K562 (cell line): Measurements from ENCODE around the gene HRH1. TPM values are rescaled to one million over a fixed set of nuclear protein-coding genes. Genes with fewer than 3 reads are reported as not detected.

Source experiments
- ATAC-seq: fragments of 200-7000 bp; cut with Tn5 transposase; 3 replicates; pipeline ENCODE4 v1.9.1; 2020; ENCODE audit warnings: moderate library complexity
- BruUV-seq: library from RNA; stranded (reverse); fragments of 400-500 nt; replicated peaks from 2 replicates; lab custom pipeline; 2021; lab: Mats Ljungman, UMichigan
- CTCF ChIA-PET: fragments of 300-600 bp; formaldehyde crosslinking; extraction: SDS; loops from one replicate; lab custom pipeline; 2021; ENCODE audit warnings: low intra/inter-chr PET ratio; lab: Yijun Ruan, JAX
- POLR2A ChIA-PET: fragments of 300-600, 350-650 bp; sonication (Branson Sonifier 250); formaldehyde crosslinking; extraction: SDS; loops from one replicate; lab custom pipeline; 2021; ENCODE audit warnings: antibody characterized with exemption, inconsistent platforms; lab: Yijun Ruan, JAX
- DNase-seq, 4 experiments: peaks; one replicate each; pipeline versions ENCODE4 v3.0.0 to v3.0.0-alpha.2; 2011 to 2018; ENCODE audit warnings: low spot score in 3 of 4, mixed read lengths in 3 of 4; ENCODE audit errors: extremely low read depth in 1 of 4
- FAIRE-seq: peaks from 2 replicates; lab custom pipeline; 2011; peaks lifted over from hg19 to GRCh38; lab: Jason Lieb, UNC
- H2AFZ ChIP-seq: 2 replicates; pipeline ENCODE4 v1.6.0; 2011; ENCODE audit warnings: low read depth, low read length, control low read depth, inconsistent platforms
- H3K27ac ChIP-seq: fragments of 200-600 bp; 3 replicates; pipeline ENCODE4 v1.8.0; 2011; ENCODE audit warnings: low read depth, mild to moderate bottlenecking, control low read depth, inconsistent platforms, low read length, moderate library complexity, mixed read lengths; ENCODE audit errors: extremely low read depth
- H3K27me3 ChIP-seq, 2 experiments: fragments of 300-600 bp in 1 of 2; 2 replicates in 1 of 2; 3 replicates in 1 of 2; pipeline versions ENCODE4 v1.6.0 to v1.8.0; 2011; ENCODE audit warnings: inconsistent platforms in 2 of 2, low read length in 2 of 2, mild to moderate bottlenecking in 1 of 2, mixed read lengths in 1 of 2, moderate library complexity in 1 of 2; ENCODE audit not compliant: control insufficient read depth in 2 of 2, insufficient read depth in 2 of 2
- H3K36me3 ChIP-seq: fragments of 300-600 bp; 3 replicates; pipeline ENCODE4 v1.8.0; 2011; ENCODE audit warnings: mild to moderate bottlenecking, low read length, inconsistent platforms; ENCODE audit not compliant: control insufficient read depth, insufficient read depth
- H3K4me1 ChIP-seq, 2 experiments: fragments of 200-600 bp in 1 of 2; replicated peaks in 1 of 2; 2 replicates in 1 of 2; 3 replicates in 1 of 2; pipeline versions ENCODE4 v1.5.1 to v1.8.0; 2011; ENCODE audit warnings: inconsistent platforms in 2 of 2, low read length in 2 of 2, mild to moderate bottlenecking in 1 of 2, mixed read lengths in 1 of 2, moderate library complexity in 1 of 2; ENCODE audit not compliant: control insufficient read depth in 2 of 2, insufficient read depth in 2 of 2
- H3K4me2 ChIP-seq: 2 replicates; pipeline ENCODE4 v1.6.1; 2011; ENCODE audit warnings: low read length, control low read depth, inconsistent platforms, mixed read lengths; ENCODE audit not compliant: insufficient read depth
- H3K4me3 ChIP-seq: fragments of 200-600 bp; sonication (generic), shearing (Covaris generic); 2 replicates; pipeline ENCODE4 v1.5.1; 2016; ENCODE audit warnings: control low read depth, inconsistent platforms
- H3K79me2 ChIP-seq: fragments of 200-600 bp; 3 replicates; pipeline ENCODE4 v1.8.0; 2011; ENCODE audit warnings: low read length, inconsistent platforms; ENCODE audit not compliant: control insufficient read depth, insufficient read depth
- H3K9ac ChIP-seq, 2 experiments: 2 replicates each; pipeline versions ENCODE4 v1.6.0 to v1.6.1; 2011; ENCODE audit warnings: low read depth in 2 of 2, low read length in 2 of 2, control low read depth in 1 of 2, inconsistent platforms in 1 of 2, mild to moderate bottlenecking in 1 of 2, mixed read lengths in 1 of 2; ENCODE audit not compliant: insufficient read depth in 1 of 2
- H3K9me1 ChIP-seq: one replicate; pipeline ENCODE4 v1.6.0; 2011; ENCODE audit warnings: inconsistent platforms, mild to moderate bottlenecking, low read length, moderate library complexity; ENCODE audit not compliant: control insufficient read depth, insufficient read depth
- H3K9me3 ChIP-seq: replicated peaks from 2 replicates; pipeline ENCODE4 v1.5.1; 2011; ENCODE audit warnings: low read depth, low read length, inconsistent platforms; ENCODE audit not compliant: control insufficient read depth, insufficient read depth
- H4K20me1 ChIP-seq: replicated peaks from 2 replicates; pipeline ENCODE4 v1.6.1; 2011; ENCODE audit warnings: low read length, inconsistent platforms, mixed read lengths; ENCODE audit not compliant: control insufficient read depth, insufficient read depth
- ATF1 ChIP-seq, 2 experiments: fragments of 450-650 bp in 1 of 2; IDR thresholded peaks; 2 replicates each; pipeline ENCODE4 v1.6.1; 2016; ENCODE audit warnings: missing compliant biosample characterization in 1 of 2, missing genetic modification characterization in 1 of 2
- GABPA ChIP-seq: fragments of 200-800 bp; sonication (Bioruptor generic); conservative IDR thresholded peaks from 2 replicates; pipeline ENCODE4 v1.6.1; 2016; ENCODE audit warnings: low read depth, missing genetic modification characterization, missing compliant biosample characterization
- NFRKB ChIP-seq: fragments of 450-650 bp; IDR thresholded peaks from 2 replicates; pipeline ENCODE4 v1.6.1; 2016; ENCODE audit warnings: low read depth
- NR2C2 ChIP-seq, 2 experiments: fragments of 200-800 bp in 1 of 2; sonication (Bioruptor generic) in 1 of 2; sonication (generic) in 1 of 2; formaldehyde crosslinking in 1 of 2; IDR thresholded peaks; 2 replicates each; pipeline versions ENCODE4 v1.6.1 to v1.8.0; 2016 to 2022; ENCODE audit warnings: mild to moderate bottlenecking in 1 of 2, missing compliant biosample characterization in 1 of 2, missing genetic modification characterization in 1 of 2, missing genetic modification reagents in 1 of 2
- TEAD2 ChIP-seq: fragments of 450-650 bp; IDR thresholded peaks from 2 replicates; pipeline ENCODE4 v1.6.1; 2016; ENCODE audit warnings: missing genetic modification characterization, control low read depth, missing compliant biosample characterization
- ZBTB7A ChIP-seq: IDR thresholded peaks from 2 replicates; pipeline ENCODE4 v1.6.1; 2011; ENCODE audit warnings: low read depth, mild to moderate bottlenecking, low read length, moderate library complexity, borderline replicate concordance; ENCODE audit not compliant: control insufficient read depth
- ZNF263 ChIP-seq: sonication (generic); formaldehyde crosslinking; IDR thresholded peaks from 2 replicates; pipeline ENCODE4 v1.8.0; 2022; ENCODE audit warnings: mild to moderate bottlenecking, missing genetic modification reagents, borderline replicate concordance
- ZNF584 ChIP-seq: fragments of 200-800 bp; sonication (Bioruptor generic); IDR thresholded peaks from 2 replicates; pipeline ENCODE4 v1.6.1; 2016; ENCODE audit warnings: low read depth, mild to moderate bottlenecking, missing genetic modification characterization, missing compliant biosample characterization
- WGBS: fragments of 100-300 bp; shearing (Covaris generic); methylation state at CpG from one replicate; pipeline ENCODE4 v1.1.6; 2016; ENCODE audit warnings: low coverage, mixed read lengths; ENCODE audit not compliant: insufficient coverage; ENCODE audit errors: missing lambda C conversion rate; 5-methylcytosine and 5-hydroxymethylcytosine counted together
- in situ Hi-C: fragments of 300-500 bp; cut with MboI; formaldehyde crosslinking; loops from 4 replicates; pipeline ENCODE4 v1.15.0; 2018; ENCODE audit warnings: inconsistent platforms, mixed read lengths
- intact Hi-C: fragments of 100-400 bp; cut with micrococcal nuclease; formaldehyde crosslinking; loops from 2 replicates; pipeline ENCODE4 v1.14.2; 2022
- polyA plus RNA-seq, 8 experiments: library from polyadenylated mRNA; depleted of rRNA in 4 of 8; stranded (reverse) in 5 of 8; unstranded in 3 of 8; fragments of >200 nt; fragmentation: Nextera tagmentation in 2 of 8; fragmentation: Illumina TruSeq in 1 of 8; extraction: Ambion mirVana in 2 of 8; extraction: Trizol in 1 of 8; gene quantifications; 2 replicates each; pipeline versions ENCODE4 v1.2.1 to v1.2.3, GENCODE V29; 2011 to 2014; ENCODE audit warnings: inconsistent platforms in 1 of 8, missing spikeins in 1 of 8
- total RNA-seq, 7 experiments: library from RNA; depleted of rRNA in 6 of 7; stranded (reverse); fragments of >200 nt in 6 of 7; fragmentation: Illumina TruSeq in 2 of 7; extraction: Trizol in 2 of 7; gene quantifications; 2 replicates each; pipeline versions ENCODE4 v1.2.1 to v1.2.3, GENCODE V29; 2011 to 2021; ENCODE audit warnings: low replicate concordance in 1 of 7
- TF ChIP-seq, protein P1 (sequence below), 2 experiments: fragments of 450-650 bp in 1 of 2; IDR thresholded peaks; 2 replicates each; pipeline ENCODE4 v1.6.1; 2011 to 2017; ENCODE audit warnings: low read depth in 2 of 2, antibody characterized with exemption in 1 of 2, borderline replicate concordance in 1 of 2, low read length in 1 of 2, mild to moderate bottlenecking in 1 of 2, mixed read lengths in 1 of 2; ENCODE audit not compliant: control insufficient read depth in 1 of 2
- TF ChIP-seq, protein P2 (sequence below): sonication (generic); formaldehyde crosslinking; IDR thresholded peaks from 2 replicates; pipeline ENCODE4 v1.8.1; 2023; ENCODE audit warnings: mild to moderate bottlenecking, missing genetic modification reagents

Gene HRH1
- total and polyA plus RNA-seq, 9 of the 15 experiments (the other 6 are each of a cell fraction or from before 2014, with no cell fraction given), result 0.03 to 0.15 (median 0.06) TPM; not detected in 1

DNA sequence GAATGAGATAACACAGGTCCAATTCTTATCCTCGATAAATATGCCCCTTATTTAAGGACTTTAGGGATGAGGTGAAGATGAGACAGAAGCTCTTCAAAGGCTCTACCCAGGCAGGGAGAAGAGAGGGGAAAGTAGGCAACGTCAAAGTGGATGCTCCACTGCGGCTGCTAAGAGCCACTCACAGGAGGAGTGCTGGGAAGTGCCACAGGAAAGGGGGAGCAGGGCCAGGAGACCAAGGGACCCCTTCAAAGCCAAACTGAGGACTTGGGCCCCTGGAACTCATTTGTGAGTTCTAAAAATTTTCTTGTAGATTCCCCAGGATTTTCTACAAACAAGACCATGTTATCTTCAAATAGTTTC, 70.6 kb downstream of the HRH1 start:
- Histone ChIP-seq H3K79me2 (no peaks in the 10 kb centered on the region), H3K9me1 (no peaks in the 10 kb centered on the region), H2AFZ (peak overlapping the region; percentile 53; the same call in 1 of the 2 replicates), H3K27ac (no peak overlapping the region), H3K4me3 (no peak overlapping the region), H4K20me1 (no peaks in the 10 kb centered on the region), H3K4me1 (peaks cover 0 to 3% of the 10 kb centered on the region in 2 experiments; a peak in 2 of 5 replicates), H3K9me3 (no peaks in the 10 kb centered on the region; the same call in 1 of the 2 replicates), H3K4me2 (no peak overlapping the region), H3K27me3 (peaks cover 11 to 24% of the 10 kb centered on the region in 2 experiments), H3K9ac (no peak overlapping the region), H3K36me3 (no peaks in the 10 kb centered on the region)
- TF ChIP-seq NR2C2 (CRISPR knock-in tag; IDR thresholded peaks at IDR 0.05) (no peak), NR2C2 (tag; IDR thresholded peaks at IDR 0.05) (0 out of 2 replicates have a peak, but pooled peaks have one; percentile 14), ZBTB7A (no peak), TEAD2 (no peak)
- ChIA-PET CTCF (no interaction called here), POLR2A (interaction anchor here (1.2 kb wide), 1 partner anchor 20 kb away, joined by 4 read pairs; no protein-coding TSS in a partner anchor)
- BruUV-seq, result no TSS peak
- in situ Hi-C loops, result no loop called here
- DNase-seq, result no peak
- 14% methylated on average over 3 of the region's 3 CpGs for WGBS
- intact Hi-C loops, result no loop called here
- no peak for FAIRE-seq
- no peak for ATAC-seq

DNA sequence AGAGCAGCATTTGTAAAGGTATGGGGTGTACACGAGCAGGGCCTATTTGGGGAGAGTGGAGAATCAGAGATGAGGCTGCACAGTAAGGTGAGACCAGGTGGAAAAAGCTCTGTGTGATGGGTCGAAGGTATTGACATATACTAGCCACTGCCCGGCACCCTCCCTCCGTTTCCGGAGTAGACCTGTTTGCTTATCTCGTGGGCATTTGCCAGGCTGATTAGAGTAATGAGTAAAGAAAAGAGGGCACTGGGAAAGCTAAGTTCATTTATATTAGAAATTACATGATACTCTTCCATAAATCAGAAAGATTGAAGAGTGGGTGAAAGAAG, 71.7 kb downstream of the HRH1 start:
- H3K4me1 ChIP-seq, result peaks cover 0 to 3% of the 10 kb centered on the region in 2 experiments; a peak in 2 of 5 replicates
- peak overlapping the region; percentile 53 for H2AFZ ChIP-seq
- H3K9me3 ChIP-seq, result no peaks in the 10 kb centered on the region; the same call in 1 of the 2 replicates
- in situ Hi-C loops, result no loop called here
- POLR2A ChIA-PET, result interaction anchor here (0.6 kb wide), 1 partner anchor 299 kb away, joined by 3 read pairs; no protein-coding TSS in a partner anchor
- FAIRE-seq (no peak), DNase-seq (no peak), ATAC-seq (no peak)
- no peak overlapping the region for H3K4me3 ChIP-seq
- no peak overlapping the region for H3K27ac ChIP-seq
- H3K79me2 ChIP-seq, result no peaks in the 10 kb centered on the region
- BruUV-seq, result no TSS peak
- CTCF ChIA-PET, result no interaction called here
- H4K20me1 ChIP-seq, result no peaks in the 10 kb centered on the region
- intact Hi-C loops, result no loop called here
- no peaks in the 10 kb centered on the region for H3K36me3 ChIP-seq
- 7% methylated on average over 6 of the region's 6 CpGs for WGBS
- no peaks in the 10 kb centered on the region for H3K9me1 ChIP-seq
- H3K4me2 ChIP-seq, result peak overlapping the region; percentile 58
- no peak overlapping the region for H3K9ac ChIP-seq
- peaks cover 5 to 24% of the 10 kb centered on the region in 2 experiments; a peak in 4 of 5 replicates for H3K27me3 ChIP-seq
- no peak for TF ChIP-seq ZNF263 (CRISPR knock-in tag)
- TF ChIP-seq ATF1 (CRISPR knock-in tag; IDR thresholded peaks at IDR 0.05), result no peak
- 0 out of 2 replicates have a peak, but pooled peaks have one; percentile 46 for TF ChIP-seq ATF1 (tag; IDR thresholded peaks at IDR 0.05)
- 0 out of 2 replicates have a peak, but pooled peaks have one; percentile 33 for TF ChIP-seq ZNF584
- peak; percentile 36 for TF ChIP-seq GABPA
- 0 out of 2 replicates have a peak, but pooled peaks have one; percentile 24 for TF ChIP-seq NFRKB
- TF ChIP-seq, protein P1, sequence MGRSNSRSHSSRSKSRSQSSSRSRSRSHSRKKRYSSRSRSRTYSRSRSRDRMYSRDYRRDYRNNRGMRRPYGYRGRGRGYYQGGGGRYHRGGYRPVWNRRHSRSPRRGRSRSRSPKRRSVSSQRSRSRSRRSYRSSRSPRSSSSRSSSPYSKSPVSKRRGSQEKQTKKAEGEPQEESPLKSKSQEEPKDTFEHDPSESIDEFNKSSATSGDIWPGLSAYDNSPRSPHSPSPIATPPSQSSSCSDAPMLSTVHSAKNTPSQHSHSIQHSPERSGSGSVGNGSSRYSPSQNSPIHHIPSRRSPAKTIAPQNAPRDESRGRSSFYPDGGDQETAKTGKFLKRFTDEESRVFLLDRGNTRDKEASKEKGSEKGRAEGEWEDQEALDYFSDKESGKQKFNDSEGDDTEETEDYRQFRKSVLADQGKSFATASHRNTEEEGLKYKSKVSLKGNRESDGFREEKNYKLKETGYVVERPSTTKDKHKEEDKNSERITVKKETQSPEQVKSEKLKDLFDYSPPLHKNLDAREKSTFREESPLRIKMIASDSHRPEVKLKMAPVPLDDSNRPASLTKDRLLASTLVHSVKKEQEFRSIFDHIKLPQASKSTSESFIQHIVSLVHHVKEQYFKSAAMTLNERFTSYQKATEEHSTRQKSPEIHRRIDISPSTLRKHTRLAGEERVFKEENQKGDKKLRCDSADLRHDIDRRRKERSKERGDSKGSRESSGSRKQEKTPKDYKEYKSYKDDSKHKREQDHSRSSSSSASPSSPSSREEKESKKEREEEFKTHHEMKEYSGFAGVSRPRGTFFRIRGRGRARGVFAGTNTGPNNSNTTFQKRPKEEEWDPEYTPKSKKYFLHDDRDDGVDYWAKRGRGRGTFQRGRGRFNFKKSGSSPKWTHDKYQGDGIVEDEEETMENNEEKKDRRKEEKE (IDR thresholded peaks at IDR 0.05; ENCODE audit: borderline replicate concordance in 1 of 2, control insufficient read depth in 1 of 2, low read depth in 2 of 2, low read length in 1 of 2), result no peak
- TF ChIP-seq, protein P2, sequence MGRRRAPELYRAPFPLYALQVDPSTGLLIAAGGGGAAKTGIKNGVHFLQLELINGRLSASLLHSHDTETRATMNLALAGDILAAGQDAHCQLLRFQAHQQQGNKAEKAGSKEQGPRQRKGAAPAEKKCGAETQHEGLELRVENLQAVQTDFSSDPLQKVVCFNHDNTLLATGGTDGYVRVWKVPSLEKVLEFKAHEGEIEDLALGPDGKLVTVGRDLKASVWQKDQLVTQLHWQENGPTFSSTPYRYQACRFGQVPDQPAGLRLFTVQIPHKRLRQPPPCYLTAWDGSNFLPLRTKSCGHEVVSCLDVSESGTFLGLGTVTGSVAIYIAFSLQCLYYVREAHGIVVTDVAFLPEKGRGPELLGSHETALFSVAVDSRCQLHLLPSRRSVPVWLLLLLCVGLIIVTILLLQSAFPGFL (CRISPR knock-in tag), result no peak
